GM23338 (cell line): Measurements from ENCODE around the gene ZNF697. TPM values are rescaled to one million over a fixed set of nuclear protein-coding genes. Genes with fewer than 3 reads are reported as not detected.

ENCODE experiments used
- ATAC-seq: fragments of 200-7000 bp; cut with Tn5 transposase; 3 replicates; pipeline ENCODE4 v1.9.1; 2020
- DNase-seq: peaks from one replicate; pipeline ENCODE4 v3.0.0-alpha.2; 2015; ENCODE audit warnings: low spot score
- H2AFZ ChIP-seq: fragments of 200-600 bp; sonication (generic); 2 replicates; pipeline ENCODE4 v1.8.0; 2016; ENCODE audit warnings: antibody characterized with exemption, mild to moderate bottlenecking, moderate library complexity
- H3F3A ChIP-seq: fragments of 200-600 bp; sonication (generic); replicated peaks from 2 replicates; pipeline ENCODE4 v1.8.0; 2017; ENCODE audit warnings: antibody characterized with exemption, mixed run types, low read depth
- H3K27ac ChIP-seq: fragments of 200-600 bp; sonication (generic); 2 replicates; pipeline ENCODE4 v1.6.1; 2016; ENCODE audit warnings: low read depth
- H3K27me3 ChIP-seq: fragments of 200-600 bp; sonication (generic); 2 replicates; pipeline ENCODE4 v1.8.0; 2016; ENCODE audit warnings: mild to moderate bottlenecking, mixed run types, moderate library complexity; ENCODE audit not compliant: insufficient read depth
- H3K36me3 ChIP-seq: fragments of 200-600 bp; sonication (generic); 2 replicates; pipeline ENCODE4 v1.8.0; 2016; ENCODE audit warnings: mild to moderate bottlenecking; ENCODE audit not compliant: insufficient read depth
- H3K4me1 ChIP-seq: fragments of 200-600 bp; sonication (generic); 2 replicates; pipeline ENCODE4 v1.8.0; 2016; ENCODE audit warnings: mild to moderate bottlenecking, moderate library complexity; ENCODE audit not compliant: insufficient read depth
- H3K4me2 ChIP-seq: fragments of 200-600 bp; sonication (generic); 2 replicates; pipeline ENCODE4 v1.7.1; 2017; ENCODE audit warnings: mixed run types
- H3K4me3 ChIP-seq: fragments of 200-600 bp; sonication (generic); 2 replicates; pipeline ENCODE4 v1.6.1; 2016; ENCODE audit warnings: mixed run types
- H3K79me2 ChIP-seq: fragments of 200-600 bp; sonication (generic); replicated peaks from 2 replicates; pipeline ENCODE4 v1.8.0; 2017; ENCODE audit warnings: mild to moderate bottlenecking; ENCODE audit not compliant: insufficient read depth
- H3K9me2 ChIP-seq: fragments of 200-600 bp; sonication (generic); 2 replicates; pipeline ENCODE4 v1.8.0; 2017; ENCODE audit not compliant: insufficient read depth
- H4K20me1 ChIP-seq: fragments of 200-600 bp; sonication (generic); replicated peaks from 2 replicates; pipeline ENCODE4 v1.8.0; 2017; ENCODE audit warnings: mild to moderate bottlenecking; ENCODE audit not compliant: insufficient read depth
- H3K27ac Mint-ChIP-seq: 2 replicates; pipeline ENCODE4 v1.8.0; 2020; ENCODE audit warnings: inconsistent platforms, mild to moderate bottlenecking, moderate library complexity, mixed read lengths
- H3K27me3 Mint-ChIP-seq: 3 replicates; pipeline ENCODE4 v1.8.0; 2022; ENCODE audit warnings: low read depth, mild to moderate bottlenecking, moderate library complexity, mixed read lengths, inconsistent platforms; ENCODE audit not compliant: insufficient read depth, poor library complexity
- H3K36me3 Mint-ChIP-seq: 3 replicates; pipeline ENCODE4 v1.8.0; 2021; ENCODE audit warnings: low read depth, mild to moderate bottlenecking, inconsistent platforms, moderate library complexity, mixed read lengths
- H3K4me1 Mint-ChIP-seq: 3 replicates; pipeline ENCODE4 v1.8.0; 2020; ENCODE audit warnings: mild to moderate bottlenecking, inconsistent platforms, mixed read lengths
- H3K4me3 Mint-ChIP-seq: 3 replicates; pipeline ENCODE4 v1.8.0; 2021; ENCODE audit warnings: moderate library complexity, mild to moderate bottlenecking, inconsistent platforms, mixed read lengths
- H3K9me3 Mint-ChIP-seq: 3 replicates; pipeline ENCODE4 v1.8.0; 2020; ENCODE audit warnings: moderate library complexity, mild to moderate bottlenecking, inconsistent platforms, mixed read lengths
- CREB1 ChIP-seq: fragments of 250-450 bp; sonication (Bioruptor Pico); IDR thresholded peaks from 2 replicates; pipeline ENCODE4 v1.5.0; 2020; ENCODE audit warnings: low read depth, mild to moderate bottlenecking, moderate library complexity
- EZH2 ChIP-seq: fragments of 200-600 bp; sonication (generic); IDR thresholded peaks from one replicate; pipeline ENCODE4 v1.8.0; 2017; ENCODE audit warnings: antibody characterized with exemption, mild to moderate bottlenecking, low read depth; ENCODE audit not compliant: unreplicated experiment
- EZH2phosphoT487 ChIP-seq: fragments of 200-600 bp; sonication (generic); IDR thresholded peaks from one replicate; pipeline ENCODE4 v1.8.1; 2018; ENCODE audit warnings: antibody characterized with exemption; ENCODE audit not compliant: unreplicated experiment
- JUNB ChIP-seq: IDR thresholded peaks from one replicate; pipeline ENCODE4 v1.6.1; 2016; ENCODE audit warnings: antibody characterized with exemption; ENCODE audit not compliant: unreplicated experiment
- NANOG ChIP-seq: IDR thresholded peaks from 2 replicates; pipeline ENCODE4 v1.6.1; 2016; ENCODE audit warnings: antibody characterized with exemption, borderline replicate concordance
- STAT1 ChIP-seq: IDR thresholded peaks from one replicate; pipeline ENCODE4 v1.6.1; 2016; ENCODE audit warnings: antibody characterized with exemption; ENCODE audit not compliant: unreplicated experiment
- ZNF114 ChIP-seq: fragments of 250-450 bp; sonication (Bioruptor Pico); IDR thresholded peaks from 2 replicates; pipeline ENCODE4 v1.5.0; 2020; ENCODE audit warnings: mild to moderate bottlenecking, moderate library complexity
- ZNF331 ChIP-seq: fragments of 250-450 bp; sonication (Bioruptor Pico); IDR thresholded peaks from 2 replicates; pipeline ENCODE4 v1.5.0; 2020; ENCODE audit warnings: low read depth, mild to moderate bottlenecking, moderate library complexity
- polyA plus RNA-seq: library from polyadenylated mRNA; unstranded; fragments of >200 nt; fragmentation: Nextera tagmentation; extraction: Ambion mirVana; gene quantifications from 2 replicates; pipeline ENCODE4 v1.2.1, GENCODE V29; 2016
- total RNA-seq: library from RNA; depleted of rRNA; stranded (reverse); fragments of >200 nt; shearing (Covaris generic); gene quantifications from 2 replicates; pipeline ENCODE4 v1.2.3, GENCODE V29; 2014
- TF ChIP-seq, protein P1 (sequence below): IDR thresholded peaks from one replicate; pipeline ENCODE4 v1.6.1; 2018; ENCODE audit warnings: antibody characterized with exemption; ENCODE audit not compliant: unreplicated experiment
- TF ChIP-seq, protein P2 (sequence below), 2 experiments: fragments of 200-600 bp in 1 of 2; sonication (generic) in 1 of 2; conservative IDR thresholded peaks; 2 replicates each; pipeline versions ENCODE4 v1.5.1 to v1.6.1; 2016 to 2017; ENCODE audit warnings: antibody characterized with exemption in 2 of 2, low read depth in 2 of 2, mild to moderate bottlenecking in 2 of 2, moderate library complexity in 1 of 2
- TF ChIP-seq, protein P3 (sequence below): fragments of 250-450 bp; sonication (Bioruptor Pico); IDR thresholded peaks from 2 replicates; pipeline ENCODE4 v1.5.0; 2020; ENCODE audit warnings: mild to moderate bottlenecking, moderate library complexity

The ZNF697 gene
- total and polyA plus RNA-seq, 2 experiments from 2014 or later, result 5.4 to 32.0 TPM

DNA sequence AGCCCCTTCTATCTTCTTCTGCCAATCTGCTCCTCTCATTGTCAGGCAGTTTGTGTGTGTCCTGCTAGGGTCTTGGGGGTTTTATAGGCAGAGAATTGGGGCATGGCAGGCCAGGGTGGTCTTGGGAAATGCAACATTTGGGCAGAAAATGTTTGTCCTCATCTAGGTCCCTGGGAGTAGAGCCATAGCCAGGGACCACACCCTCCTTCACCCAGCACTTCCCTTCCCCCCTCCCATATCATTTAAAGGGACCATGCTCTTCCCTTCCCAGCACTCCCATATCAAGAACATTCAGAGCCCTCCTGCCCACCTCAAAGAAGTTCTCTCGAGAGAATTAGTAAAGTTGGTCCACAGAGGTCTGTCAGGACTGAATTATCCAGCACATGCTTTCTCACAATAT lies 41.7 kb downstream of the ZNF697 start (continued):
- no peak for TF ChIP-seq EZH2phosphoT487
- no peak for TF ChIP-seq NANOG
- TF ChIP-seq, protein P1, sequence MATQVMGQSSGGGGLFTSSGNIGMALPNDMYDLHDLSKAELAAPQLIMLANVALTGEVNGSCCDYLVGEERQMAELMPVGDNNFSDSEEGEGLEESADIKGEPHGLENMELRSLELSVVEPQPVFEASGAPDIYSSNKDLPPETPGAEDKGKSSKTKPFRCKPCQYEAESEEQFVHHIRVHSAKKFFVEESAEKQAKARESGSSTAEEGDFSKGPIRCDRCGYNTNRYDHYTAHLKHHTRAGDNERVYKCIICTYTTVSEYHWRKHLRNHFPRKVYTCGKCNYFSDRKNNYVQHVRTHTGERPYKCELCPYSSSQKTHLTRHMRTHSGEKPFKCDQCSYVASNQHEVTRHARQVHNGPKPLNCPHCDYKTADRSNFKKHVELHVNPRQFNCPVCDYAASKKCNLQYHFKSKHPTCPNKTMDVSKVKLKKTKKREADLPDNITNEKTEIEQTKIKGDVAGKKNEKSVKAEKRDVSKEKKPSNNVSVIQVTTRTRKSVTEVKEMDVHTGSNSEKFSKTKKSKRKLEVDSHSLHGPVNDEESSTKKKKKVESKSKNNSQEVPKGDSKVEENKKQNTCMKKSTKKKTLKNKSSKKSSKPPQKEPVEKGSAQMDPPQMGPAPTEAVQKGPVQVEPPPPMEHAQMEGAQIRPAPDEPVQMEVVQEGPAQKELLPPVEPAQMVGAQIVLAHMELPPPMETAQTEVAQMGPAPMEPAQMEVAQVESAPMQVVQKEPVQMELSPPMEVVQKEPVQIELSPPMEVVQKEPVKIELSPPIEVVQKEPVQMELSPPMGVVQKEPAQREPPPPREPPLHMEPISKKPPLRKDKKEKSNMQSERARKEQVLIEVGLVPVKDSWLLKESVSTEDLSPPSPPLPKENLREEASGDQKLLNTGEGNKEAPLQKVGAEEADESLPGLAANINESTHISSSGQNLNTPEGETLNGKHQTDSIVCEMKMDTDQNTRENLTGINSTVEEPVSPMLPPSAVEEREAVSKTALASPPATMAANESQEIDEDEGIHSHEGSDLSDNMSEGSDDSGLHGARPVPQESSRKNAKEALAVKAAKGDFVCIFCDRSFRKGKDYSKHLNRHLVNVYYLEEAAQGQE, result no peak
- TF ChIP-seq, protein P2, sequence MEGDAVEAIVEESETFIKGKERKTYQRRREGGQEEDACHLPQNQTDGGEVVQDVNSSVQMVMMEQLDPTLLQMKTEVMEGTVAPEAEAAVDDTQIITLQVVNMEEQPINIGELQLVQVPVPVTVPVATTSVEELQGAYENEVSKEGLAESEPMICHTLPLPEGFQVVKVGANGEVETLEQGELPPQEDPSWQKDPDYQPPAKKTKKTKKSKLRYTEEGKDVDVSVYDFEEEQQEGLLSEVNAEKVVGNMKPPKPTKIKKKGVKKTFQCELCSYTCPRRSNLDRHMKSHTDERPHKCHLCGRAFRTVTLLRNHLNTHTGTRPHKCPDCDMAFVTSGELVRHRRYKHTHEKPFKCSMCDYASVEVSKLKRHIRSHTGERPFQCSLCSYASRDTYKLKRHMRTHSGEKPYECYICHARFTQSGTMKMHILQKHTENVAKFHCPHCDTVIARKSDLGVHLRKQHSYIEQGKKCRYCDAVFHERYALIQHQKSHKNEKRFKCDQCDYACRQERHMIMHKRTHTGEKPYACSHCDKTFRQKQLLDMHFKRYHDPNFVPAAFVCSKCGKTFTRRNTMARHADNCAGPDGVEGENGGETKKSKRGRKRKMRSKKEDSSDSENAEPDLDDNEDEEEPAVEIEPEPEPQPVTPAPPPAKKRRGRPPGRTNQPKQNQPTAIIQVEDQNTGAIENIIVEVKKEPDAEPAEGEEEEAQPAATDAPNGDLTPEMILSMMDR (conservative IDR thresholded peaks at IDR 0.05; ENCODE audit: low read depth in 2 of 2), result no peak
- no peak for TF ChIP-seq ZNF114 (CRISPR knock-in tag)

DNA sequence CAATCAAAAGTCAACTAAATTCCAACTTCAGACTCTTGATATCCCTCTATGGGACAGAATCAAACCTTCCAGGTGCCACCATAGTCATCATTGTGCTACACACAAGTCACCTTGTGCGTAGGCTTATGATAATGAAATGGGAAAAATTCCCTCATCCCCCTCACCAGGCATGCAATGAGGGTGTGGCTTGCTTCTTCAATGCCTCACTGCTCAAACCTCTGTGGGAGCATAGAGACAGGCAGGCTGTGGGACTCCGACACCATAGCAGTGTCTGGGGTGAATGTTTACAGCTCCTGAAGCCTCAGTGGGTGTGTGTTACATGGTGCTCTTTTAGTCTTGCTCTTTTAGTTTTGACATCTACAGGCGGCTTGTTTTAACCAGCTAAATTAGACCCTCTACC lies 42.4 kb downstream of the ZNF697 start:
- Histone ChIP-seq H3K4me2 (no peak overlapping the region), H4K20me1 (no peaks in the 10 kb centered on the region), H3K4me1 (0 out of 2 replicates have a peak, but pooled peaks cover 5% of the 10 kb centered on the region), H3K27me3 (0 out of 2 replicates have a peak, but pooled peaks cover under 1% of the 10 kb centered on the region), H3F3A (no peaks in the 10 kb centered on the region), H2AFZ (no peak overlapping the region), H3K79me2 (no peaks in the 10 kb centered on the region), H3K36me3 (no peaks in the 10 kb centered on the region), H3K9me2 (no peaks in the 10 kb centered on the region), H3K27ac (no peak overlapping the region), H3K4me3 (no peak overlapping the region)
- Mint-ChIP-seq H3K27me3 (peaks cover 5% of the 10 kb centered on the region), H3K36me3 (no peaks in the 10 kb centered on the region), H3K4me3 (no peak overlapping the region), H3K4me1 (no peaks in the 10 kb centered on the region), H3K27ac (no peak overlapping the region), H3K9me3 (no peaks in the 10 kb centered on the region)
- ATAC-seq (no peak), DNase-seq (no peak)
- no peak for TF ChIP-seq NANOG
- no peak for TF ChIP-seq JUNB
- TF ChIP-seq EZH2, result no peak
- no peak for TF ChIP-seq ZNF114 (CRISPR knock-in tag)
- TF ChIP-seq ZNF331 (CRISPR knock-in tag), result no peak
- TF ChIP-seq STAT1, result no peak
- TF ChIP-seq, protein P3, sequence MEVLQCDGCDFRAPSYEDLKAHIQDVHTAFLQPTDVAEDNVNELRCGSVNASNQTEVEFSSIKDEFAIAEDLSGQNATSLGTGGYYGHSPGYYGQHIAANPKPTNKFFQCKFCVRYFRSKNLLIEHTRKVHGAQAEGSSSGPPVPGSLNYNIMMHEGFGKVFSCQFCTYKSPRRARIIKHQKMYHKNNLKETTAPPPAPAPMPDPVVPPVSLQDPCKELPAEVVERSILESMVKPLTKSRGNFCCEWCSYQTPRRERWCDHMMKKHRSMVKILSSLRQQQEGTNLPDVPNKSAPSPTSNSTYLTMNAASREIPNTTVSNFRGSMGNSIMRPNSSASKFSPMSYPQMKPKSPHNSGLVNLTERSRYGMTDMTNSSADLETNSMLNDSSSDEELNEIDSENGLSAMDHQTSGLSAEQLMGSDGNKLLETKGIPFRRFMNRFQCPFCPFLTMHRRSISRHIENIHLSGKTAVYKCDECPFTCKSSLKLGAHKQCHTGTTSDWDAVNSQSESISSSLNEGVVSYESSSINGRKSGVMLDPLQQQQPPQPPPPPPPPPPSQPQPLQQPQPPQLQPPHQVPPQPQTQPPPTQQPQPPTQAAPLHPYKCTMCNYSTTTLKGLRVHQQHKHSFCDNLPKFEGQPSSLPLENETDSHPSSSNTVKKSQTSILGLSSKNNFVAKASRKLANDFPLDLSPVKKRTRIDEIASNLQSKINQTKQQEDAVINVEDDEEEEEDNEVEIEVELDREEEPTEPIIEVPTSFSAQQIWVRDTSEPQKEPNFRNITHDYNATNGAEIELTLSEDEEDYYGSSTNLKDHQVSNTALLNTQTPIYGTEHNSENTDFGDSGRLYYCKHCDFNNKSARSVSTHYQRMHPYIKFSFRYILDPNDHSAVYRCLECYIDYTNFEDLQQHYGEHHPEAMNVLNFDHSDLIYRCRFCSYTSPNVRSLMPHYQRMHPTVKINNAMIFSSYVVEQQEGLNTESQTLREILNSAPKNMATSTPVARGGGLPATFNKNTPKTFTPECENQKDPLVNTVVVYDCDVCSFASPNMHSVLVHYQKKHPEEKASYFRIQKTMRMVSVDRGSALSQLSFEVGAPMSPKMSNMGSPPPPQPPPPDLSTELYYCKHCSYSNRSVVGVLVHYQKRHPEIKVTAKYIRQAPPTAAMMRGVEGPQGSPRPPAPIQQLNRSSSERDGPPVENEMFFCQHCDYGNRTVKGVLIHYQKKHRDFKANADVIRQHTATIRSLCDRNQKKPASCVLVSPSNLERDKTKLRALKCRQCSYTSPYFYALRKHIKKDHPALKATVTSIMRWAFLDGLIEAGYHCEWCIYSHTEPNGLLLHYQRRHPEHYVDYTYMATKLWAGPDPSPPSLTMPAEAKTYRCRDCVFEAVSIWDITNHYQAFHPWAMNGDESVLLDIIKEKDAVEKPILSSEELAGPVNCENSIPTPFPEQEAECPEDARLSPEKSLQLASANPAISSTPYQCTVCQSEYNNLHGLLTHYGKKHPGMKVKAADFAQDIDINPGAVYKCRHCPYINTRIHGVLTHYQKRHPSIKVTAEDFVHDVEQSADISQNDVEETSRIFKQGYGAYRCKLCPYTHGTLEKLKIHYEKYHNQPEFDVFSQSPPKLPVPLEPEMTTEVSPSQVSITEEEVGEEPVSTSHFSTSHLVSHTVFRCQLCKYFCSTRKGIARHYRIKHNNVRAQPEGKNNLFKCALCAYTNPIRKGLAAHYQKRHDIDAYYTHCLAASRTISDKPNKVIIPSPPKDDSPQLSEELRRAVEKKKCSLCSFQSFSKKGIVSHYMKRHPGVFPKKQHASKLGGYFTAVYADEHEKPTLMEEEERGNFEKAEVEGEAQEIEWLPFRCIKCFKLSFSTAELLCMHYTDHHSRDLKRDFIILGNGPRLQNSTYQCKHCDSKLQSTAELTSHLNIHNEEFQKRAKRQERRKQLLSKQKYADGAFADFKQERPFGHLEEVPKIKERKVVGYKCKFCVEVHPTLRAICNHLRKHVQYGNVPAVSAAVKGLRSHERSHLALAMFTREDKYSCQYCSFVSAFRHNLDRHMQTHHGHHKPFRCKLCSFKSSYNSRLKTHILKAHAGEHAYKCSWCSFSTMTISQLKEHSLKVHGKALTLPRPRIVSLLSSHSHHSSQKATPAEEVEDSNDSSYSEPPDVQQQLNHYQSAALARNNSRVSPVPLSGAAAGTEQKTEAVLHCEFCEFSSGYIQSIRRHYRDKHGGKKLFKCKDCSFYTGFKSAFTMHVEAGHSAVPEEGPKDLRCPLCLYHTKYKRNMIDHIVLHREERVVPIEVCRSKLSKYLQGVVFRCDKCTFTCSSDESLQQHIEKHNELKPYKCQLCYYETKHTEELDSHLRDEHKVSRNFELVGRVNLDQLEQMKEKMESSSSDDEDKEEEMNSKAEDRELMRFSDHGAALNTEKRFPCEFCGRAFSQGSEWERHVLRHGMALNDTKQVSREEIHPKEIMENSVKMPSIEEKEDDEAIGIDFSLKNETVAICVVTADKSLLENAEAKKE (CRISPR knock-in tag), result no peak
- TF ChIP-seq, protein P2 (conservative IDR thresholded peaks at IDR 0.05; ENCODE audit: low read depth in 2 of 2), result no peak
- TF ChIP-seq CREB1, result no peak
